Stimulated activated CD4-positive, alpha-beta T cell treated with anti-CD3 and anti-CD28 coated beads, Interleukin-2, amount 100 ng/mL, for 4 hours (primary cell): ENCODE measurements around the gene ISG20L2.

Experiments used
- DNase-seq: peaks from one replicate; pipeline ENCODE4 v3.0.0-alpha.2; 2020; ENCODE audit warnings: low read depth

Gene ISG20L2

DNA sequence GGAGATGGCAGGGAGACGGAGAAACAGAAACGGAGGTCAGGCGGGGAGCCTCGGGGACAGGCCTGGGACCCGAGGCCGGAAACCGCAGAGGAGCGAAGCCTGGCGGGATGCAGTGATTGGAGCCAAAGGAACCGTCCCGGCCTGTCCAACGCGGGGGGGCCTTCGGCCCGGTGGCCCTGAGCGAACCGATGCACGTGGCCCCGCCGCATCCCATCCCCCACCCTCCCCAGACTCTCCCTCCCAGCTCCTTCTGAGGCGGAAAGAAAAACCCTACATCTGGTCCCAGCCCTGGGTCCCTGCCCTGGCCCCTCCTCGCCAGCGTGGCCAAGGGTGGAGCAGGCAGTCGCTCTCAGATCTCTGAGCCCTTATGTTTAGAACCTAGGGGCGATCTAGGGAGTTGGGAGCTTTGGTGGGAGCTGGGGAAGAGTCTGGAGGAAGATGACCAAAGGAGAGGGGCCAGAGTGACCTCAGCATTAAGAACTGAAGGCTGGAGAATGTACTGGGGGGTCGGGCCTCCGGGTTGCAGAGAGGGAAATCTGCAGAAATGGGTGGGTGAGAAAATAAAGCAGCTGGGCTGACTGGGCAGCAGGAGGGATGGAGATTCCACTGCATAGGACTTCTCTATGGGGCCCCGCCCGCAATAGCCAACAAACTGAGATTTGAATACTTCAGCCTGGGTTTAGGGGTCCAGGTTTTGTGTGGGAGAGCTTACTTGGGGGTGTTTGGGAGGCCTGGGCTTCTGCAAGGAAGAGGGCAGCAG, 21.7 kb downstream of the ISG20L2 start:
- DNase-seq: no peak

DNA sequence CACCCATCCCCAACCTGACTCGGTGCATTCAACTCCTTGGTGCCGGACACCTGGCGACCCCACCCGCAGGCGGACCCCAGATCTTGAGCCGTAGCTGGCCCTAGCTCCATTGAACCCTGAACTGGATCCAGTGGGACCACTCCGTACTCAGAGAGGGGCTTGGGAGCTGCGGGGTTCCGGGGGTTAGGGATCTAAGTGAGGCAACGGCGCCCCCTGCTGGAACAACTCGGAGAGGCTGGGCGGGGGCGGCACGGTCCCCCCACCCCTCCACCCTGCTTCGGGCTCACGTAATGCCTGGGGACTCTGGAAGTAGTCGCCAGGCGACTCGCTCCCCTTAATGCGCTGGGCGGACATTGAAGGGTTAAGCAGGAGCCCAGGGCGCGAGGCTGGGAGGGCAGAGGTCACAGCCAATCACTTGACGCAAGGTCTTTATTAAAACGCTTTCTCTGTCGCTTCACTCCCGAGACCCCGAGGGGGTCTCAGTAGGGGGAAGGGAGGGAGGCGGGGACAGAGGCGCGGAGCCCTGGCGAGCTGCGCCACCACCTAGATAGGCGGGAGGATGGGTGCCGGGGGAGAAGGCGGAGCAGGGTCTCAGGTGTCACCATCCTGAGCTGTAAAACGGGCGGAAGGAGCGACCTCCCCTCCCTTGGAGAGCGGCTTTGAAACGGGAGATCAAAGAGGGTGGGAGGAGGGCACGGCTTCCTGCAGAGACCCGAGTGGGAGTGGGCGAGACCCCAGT, 22.5 kb downstream of the ISG20L2 start:
- DNase-seq: peak; percentile 54

DNA sequence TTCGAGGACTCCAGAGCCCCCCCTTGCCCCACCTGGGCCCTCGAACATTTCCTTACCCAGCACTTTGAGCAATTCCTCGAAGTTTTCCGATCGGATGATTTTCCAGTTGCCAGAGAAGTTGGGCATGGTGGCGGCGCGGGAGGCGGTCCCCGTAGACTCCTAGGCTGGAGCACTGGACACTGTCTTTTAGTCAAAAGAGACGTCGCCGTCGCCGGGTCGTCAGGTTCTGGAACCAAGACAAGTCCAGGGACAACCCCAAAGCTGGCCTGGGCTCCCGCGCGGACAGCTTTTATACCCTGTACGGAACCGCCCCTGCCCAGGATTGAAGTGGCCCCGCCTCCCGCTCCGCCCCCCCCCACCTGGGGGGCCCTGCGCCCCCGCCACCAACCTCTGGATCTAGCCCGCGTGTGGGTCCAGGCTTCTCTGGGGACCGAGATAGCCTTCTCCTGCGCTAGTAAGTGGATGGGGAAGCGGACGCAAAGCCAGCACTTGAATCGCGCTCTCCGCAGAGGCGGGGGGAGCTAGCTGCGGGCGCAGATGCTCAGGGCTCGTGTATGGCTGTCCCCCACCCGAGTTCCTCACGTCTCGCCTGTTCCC, 23.1 kb downstream of the ISG20L2 start, which contains the start of gene CRABP2:
CRABP2 (minus strand) TSS at position 263 of the 597 bp plus-strand sequence; CDS start at position 126, 137 bp downstream.
- DNase-seq: no peak

DNA sequence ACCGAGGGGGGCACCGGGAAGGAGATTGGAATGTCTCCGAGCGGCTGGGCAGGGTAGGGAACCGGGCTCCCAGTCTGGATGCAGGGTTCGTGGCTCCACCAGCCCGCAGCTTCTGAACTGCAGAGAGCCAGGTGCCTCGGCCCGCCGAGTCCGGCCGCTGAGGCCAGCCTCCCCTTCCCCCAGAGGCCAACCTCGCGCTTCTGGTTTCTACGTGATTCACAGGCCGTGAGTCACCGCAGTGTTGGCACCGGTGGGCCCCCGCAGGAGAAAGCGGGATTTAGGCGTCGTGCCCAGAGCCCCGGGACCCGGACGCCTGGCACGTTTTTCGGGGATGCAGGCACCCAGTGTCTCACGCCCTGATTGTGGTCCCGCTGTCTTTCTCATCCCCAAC, 23.6 kb downstream of the ISG20L2 start:
- no peak for DNase-seq

DNA sequence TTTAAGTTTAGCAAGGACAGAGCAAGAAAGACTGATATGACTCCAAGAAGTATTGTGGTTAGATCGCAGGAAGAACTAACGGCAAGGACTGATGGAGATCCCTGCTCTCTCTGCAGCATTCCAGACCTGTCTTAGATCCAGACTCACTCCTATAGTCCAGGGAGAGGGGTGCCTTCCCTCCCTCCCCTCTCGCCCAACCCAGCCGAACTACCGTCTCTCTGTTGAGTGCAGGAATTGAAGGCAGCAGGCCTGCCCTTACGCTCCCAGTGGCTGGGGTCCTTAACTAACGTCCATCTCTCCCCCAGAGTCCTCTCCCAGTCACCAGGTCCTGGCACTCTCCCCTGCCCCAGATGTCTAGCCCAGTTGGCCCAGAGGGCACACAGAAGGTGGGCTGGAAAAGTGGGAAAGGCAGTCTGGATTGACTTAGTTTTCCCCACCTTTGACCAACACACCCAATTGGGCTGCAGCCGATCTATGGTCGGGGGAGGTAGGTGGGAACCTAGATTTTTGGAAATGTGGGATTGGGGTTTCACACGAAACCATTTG, 24.3 kb downstream of the ISG20L2 start:
- DNase-seq: no peak

DNA sequence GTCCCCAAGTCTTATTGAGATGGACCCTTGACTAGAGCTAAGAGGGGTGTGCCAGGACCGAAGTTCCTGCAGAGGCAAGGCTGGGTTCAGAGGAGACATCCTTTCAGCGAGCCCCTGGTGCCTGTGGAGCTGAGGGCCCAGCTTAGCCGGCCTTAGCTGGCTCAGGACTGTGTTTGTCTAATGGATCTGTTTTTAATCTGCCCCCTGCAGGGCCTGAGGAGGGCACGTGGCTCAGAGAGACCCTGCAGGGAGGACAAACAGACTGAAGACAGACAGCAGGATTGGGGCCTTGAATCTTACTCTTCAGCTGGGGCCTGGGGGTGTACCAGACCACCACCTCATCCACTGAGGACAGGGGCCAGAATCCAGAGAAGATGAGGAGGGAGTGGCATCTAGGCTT, 24.8 kb downstream of the ISG20L2 start:
- no peak for DNase-seq

DNA sequence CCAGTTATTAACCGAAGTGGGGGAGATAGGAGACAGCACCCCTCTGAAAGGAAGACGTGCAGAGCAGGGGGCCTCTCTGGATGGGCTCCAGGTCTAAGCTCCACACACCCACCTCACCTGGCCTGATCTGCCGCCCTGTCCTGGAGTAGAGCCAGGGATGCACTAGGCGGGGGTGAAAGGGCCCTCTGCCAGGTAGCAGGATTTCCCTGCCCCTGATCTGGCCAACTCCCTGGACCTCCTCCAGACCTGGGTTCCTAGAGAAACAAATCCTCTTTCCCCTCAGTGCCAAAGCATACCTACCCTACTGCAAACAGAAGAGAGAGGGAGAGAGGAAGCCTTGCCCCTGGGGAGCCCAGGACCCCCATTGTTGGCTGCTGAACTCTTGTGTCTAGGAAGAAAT, 25.2 kb downstream of the ISG20L2 start:
- no peak for DNase-seq

DNA sequence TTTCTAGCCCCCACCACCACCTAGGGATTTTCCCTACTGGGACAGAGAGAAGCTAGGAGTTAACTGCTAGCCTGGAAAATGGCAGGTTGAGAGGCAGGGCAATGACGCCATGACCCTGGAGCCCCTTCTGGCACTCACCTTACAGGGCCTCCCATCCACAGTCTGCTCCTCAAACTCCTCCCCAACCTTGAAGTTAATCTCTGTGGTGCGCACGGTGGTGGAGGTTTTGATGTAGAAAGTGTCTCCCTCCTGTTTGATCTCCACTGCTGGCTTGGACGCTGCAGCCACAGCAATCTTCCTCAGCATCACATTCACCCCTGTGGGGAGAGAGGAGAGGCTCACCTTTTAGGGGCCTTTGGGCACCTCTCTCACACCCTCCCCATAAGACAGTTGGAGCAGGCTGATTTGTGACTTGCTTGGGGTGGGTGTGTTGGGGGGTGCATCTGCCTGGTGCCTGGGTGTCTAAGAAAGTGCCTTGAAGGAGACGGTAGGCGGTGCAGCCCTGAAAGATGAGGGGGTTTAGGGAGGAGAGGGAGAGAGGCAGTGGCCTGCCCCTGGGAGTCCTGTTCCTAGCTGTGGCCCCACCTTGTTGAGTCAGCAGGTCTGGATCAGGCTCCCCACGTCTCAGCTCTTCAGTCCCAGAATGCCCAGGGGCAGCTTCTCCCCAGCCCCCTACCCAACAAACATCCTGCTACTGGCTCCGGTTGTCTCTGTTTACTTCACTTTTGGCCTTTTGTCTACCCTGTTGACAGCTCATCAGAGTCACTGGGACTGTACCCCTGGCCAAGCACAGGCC, 27.6 kb downstream of the ISG20L2 start:
- DNase-seq: no peak

DNA sequence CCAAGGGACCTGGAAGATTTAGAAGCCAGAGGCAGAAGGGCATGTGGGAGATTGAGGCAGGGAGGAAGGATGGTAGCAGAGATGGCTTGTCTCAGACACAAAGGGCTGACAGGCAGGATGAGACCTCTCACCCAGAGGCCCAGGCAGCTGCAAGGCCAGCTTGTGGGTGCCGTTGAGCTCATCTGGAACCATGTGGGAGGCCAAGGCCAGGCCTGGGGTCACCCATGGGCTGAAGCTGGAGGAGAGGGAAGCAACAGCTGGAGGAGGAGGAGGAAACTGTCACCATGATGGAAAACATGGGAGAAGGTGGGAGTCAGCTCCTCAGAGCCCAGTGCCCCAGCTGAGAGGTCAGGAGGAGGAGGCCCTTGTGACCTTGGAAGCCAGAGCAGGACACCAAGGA, 29.6 kb downstream of the ISG20L2 start:
- no peak for DNase-seq

DNA sequence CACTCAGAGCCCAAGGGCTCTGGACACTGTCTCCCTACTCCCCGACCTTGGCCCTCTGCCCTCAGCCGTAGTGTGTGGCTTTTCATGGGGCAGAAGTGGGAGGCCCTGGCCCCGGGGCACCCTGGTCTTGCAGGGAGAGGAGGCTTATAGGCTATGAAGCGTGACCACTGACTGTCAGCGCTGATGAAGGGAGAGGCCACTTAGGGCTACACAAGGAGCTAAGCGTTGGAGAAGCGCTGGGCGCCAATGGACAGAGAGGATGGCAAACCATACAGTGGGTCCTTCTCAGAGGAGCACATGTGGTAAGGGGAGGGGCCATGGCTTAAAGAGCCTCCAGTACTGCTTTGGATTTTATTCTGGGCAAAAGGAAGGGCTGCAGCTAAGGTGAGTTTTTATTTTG, 31.1 kb downstream of the ISG20L2 start:
- no peak for DNase-seq

DNA sequence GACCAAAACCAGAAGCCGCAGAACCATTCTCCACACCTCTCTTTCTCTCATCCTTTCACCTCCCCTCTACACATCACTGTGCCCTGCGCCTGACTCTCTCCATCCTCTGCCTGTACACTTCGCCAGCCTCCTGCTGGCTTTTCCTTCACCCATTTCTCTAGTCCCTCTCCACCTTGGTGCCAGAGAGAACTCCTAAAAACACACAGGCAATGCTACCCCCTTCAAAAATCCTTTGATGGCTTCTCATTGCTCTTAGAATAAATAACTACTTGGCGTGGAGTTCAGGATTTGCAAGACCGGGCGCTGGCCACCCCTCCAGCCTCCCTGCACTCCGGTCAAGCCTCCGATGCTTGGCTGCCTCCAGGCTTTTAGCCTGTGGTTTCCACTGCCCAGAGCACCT, 31.8 kb downstream of the ISG20L2 start:
- DNase-seq: no peak

DNA sequence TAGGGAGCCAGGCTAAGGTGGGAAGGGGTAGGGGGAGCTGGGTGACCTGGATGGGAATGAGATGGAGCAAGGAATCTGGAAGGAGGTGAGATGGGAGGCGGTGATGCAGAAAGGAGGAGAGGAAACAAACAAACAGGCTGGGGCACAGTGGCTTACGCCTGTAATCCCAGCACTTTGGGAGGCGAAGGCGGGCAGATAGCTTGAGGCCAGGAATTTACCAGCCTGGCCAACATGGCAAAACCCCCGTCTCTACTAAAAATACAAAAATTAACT, 33.9 kb downstream of the ISG20L2 start:
- no peak for DNase-seq

DNA sequence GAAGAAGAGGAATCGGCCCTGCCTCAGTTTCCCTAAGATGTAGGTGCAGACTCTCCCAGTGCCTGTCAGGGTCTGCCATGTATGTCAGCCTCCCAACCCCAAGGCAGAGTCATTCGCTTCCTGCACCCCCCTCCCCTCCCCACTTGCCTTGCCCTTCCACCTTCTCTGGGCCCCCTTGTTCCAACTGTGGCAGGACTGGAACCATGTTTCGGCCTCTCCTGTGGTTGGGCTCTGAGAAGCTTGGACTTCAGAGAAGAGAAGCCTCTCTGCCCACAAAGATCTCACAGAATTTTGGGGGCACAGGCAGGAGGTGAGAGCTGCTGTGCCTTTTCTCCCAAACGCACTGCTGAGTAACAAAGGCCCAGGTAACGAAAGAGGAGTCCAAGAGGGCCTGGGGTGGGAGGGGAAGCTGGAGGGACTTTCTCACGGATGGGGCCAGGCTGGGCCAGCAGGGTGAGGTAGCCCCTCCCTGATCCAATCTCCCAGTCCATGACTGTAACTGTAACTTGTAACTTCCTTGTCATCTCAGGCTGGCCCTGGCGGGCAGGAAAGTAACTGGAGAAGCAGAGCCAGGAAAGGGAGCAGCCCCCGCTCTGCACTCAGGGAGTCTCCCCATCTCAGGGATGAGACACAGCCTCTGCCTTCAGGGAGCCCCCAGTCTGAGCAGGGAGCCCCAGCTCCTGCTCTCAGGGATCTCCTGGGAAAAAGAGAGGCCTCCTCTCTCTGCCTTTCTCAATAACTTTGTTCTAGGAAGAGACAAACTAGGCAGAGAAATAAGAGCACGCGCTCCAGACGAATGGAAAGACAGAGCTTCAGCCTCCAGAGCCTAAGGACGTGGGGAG, 34.5 kb downstream of the ISG20L2 start:
- no peak for DNase-seq

DNA sequence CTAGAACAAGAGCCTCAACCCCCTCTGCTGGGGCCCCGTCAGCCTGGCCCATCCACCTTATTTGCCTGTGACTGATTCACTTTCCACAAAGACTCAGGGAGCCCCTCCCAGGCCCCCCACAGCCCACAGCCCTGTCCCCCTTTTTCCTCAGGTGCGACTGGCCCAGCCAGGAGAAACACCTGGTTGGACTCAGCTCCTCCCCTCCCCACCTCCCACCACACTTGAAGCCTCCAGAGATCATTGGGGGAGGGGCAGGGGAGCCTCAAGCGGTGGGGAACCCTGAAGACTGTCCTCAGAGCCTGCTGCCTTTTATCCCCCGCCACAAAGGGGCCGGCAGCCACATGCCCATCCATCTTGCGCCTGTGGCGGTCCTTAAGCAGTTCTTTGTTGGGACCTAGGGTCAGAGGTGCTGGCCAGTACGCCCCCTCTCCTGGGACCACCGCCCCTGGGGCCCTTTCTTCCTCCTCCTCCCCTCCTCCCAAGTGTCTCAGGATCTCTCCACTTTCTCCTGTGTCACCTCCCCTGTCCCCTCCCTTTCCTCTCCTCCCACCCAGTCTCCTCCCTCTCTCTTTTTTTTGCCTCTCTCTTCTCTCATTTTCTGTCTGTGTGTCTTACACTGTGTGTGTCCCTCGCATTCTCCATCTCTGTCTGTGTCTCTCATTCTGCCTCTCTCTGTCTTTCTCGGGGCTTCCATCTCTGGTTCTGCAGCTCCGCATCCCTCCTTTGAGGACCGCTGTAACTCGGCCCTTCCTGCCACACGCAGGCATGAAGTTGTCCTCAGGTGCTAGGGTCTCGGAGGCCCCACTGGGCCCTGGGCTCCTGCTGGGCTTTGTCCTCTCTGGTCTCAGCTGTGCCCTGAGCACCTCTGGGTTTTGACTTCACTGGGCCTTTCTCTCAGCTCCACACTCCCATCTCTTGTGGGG, 35.4 kb downstream of the ISG20L2 start:
- DNase-seq: no peak

DNA sequence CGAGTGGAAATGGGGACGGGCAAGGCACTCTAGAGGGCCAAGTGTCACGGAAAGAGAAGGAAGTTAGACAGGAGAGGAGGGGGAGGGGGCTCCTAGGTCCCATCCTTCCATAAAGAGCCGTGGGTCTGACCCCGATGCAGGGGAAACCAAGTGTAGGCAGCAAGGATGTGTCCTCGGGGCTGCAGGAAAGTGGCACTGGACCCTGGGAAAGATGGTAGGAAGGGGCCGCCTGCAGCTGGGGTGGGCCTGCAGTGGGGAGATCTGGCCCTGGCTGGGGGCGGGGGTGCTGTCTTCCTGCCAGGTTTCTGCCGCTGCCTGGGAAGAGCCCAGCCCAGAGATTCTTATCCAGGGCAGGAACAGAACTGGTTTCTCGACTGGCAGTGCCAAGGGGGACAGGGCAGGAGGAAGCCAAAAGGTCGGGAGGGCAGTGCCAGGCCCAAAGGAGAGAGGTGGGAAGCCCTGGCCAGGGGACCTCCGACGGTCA, 36.1 kb downstream of the ISG20L2 start:
- DNase-seq: no peak

DNA sequence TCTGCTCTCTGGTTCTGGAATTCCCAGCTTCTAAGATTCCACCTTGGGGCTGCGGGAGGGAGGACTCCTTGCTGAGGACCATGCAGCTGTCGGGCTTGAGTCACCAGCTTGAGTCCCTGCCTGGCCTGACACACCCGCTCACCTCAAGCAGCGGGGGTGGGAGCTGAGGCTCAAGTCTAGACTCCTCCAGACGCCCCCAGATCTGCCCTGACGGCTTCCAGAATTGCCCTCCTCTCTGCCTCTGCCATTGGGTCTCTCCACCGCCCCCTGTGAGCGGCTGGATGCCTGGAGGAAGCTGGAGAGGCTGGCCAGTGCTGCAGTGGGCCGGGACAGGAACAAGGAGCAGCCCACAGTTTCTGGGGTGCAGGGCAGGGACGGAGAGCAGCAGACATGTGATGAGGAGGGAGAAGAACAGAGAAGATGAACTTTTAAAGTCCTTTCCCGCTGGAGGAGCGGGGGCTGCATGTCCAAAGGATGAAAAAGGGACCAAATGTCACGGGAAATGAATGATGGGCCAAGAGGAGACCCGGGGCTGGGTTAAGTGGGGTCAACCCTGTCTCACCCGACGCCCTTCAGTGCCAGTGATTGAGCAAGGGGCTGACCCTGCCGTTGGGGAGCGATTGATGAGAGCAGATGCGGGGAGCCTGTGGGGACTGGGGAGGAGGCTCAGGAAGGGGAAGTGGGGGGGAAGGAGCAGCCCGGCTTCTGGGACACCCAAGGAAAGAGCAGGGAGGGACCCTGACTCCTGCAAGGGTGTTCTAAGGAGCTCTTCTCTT, 36.7 kb downstream of the ISG20L2 start:
- no peak for DNase-seq

DNA sequence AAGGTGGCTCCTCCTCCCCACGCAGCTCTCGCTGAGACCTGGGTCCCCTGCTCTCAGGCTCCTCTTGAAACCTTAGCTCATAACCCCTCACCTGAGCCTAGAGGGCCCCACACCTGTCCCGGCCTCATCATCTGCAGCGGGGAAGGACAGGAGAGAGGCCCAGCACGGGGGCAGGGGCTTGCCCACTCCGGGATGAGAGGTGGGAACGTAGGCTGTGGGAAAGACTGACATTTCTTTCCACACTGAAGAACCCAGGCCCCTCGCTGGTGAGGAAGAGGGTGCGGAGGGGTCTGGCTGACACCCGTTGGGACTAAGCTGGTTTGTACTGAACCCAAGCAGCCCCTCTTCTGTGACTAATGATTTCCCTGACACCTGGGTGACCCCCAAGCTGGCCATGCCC, 37.4 kb downstream of the ISG20L2 start:
- DNase-seq: no peak

DNA sequence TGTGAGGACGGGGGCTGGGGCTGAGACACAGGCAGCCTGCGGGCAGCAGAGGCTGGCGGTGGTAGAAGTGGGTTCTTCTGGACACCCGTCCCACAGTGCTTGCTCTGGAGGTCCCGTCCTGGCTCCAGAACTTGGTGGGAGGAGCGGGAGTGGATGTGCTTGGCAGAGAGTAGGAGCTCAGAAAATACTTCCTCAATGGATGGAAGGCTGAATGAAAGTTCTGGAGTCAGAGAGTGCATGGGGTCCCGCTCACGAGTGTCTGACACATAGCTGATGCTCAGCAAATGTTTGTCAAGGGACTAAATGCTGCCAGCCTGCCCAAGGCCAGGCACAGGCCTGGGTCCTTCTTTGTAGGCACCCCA, 37.9 kb downstream of the ISG20L2 start:
- DNase-seq: no peak

DNA sequence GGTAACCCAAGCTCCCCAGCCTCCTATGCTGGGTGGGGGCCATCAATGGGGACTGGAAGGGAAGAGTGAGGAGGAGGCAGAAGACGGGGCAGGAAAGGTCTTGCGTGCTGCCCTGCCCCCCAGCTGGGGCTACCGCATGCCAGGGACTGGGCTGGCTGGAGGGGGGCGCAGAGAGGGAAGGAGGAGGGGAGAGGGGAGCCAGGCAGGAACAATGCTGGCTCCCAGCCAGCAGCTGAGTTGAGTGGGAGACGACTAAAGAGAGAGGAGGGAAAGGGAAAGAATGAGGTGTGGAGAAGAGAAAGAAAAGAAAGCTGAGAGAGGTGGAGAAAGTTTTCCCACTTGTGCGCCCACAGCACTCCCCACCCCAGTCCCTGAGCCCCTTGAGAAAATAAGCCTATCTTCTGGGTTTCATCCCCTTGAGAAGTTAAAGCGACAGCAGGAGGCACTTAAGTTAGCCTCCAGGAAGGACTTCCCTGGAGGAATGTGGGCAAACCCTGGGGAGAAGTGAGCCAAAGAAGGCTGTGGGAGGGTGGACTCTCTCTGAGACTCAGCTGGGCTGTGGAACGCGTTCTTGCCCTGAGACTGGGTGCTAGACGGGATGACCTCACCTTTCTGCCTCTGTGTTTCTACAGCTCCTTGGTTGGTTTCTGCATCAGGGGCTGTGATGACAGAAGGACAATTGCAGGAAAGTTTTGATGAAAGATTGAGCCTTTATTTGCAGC, 38.5 kb downstream of the ISG20L2 start:
- no peak for DNase-seq
